ENCODE data around the gene SSU72. TPM values are rescaled to one million over a fixed set of nuclear protein-coding genes. Genes with fewer than 3 reads are reported as not detected.
"Not testable (repeated sequence)": the region's sequence is repeated elsewhere in the genome, so short reads cannot be mapped to it uniquely, and the experiment has no call there.

The SSU72 gene
- polyA plus RNA-seq, 3 donors = 78.5 to 81.6 (median 79.1) TPM

GRCh38 chr1:1597275-1597930, 22.7 kb upstream of the SSU72 start:
- DNase-seq (ENCODE audit: low read depth in 3 of 3, low spot score in 2 of 3) = no peak

DNA sequence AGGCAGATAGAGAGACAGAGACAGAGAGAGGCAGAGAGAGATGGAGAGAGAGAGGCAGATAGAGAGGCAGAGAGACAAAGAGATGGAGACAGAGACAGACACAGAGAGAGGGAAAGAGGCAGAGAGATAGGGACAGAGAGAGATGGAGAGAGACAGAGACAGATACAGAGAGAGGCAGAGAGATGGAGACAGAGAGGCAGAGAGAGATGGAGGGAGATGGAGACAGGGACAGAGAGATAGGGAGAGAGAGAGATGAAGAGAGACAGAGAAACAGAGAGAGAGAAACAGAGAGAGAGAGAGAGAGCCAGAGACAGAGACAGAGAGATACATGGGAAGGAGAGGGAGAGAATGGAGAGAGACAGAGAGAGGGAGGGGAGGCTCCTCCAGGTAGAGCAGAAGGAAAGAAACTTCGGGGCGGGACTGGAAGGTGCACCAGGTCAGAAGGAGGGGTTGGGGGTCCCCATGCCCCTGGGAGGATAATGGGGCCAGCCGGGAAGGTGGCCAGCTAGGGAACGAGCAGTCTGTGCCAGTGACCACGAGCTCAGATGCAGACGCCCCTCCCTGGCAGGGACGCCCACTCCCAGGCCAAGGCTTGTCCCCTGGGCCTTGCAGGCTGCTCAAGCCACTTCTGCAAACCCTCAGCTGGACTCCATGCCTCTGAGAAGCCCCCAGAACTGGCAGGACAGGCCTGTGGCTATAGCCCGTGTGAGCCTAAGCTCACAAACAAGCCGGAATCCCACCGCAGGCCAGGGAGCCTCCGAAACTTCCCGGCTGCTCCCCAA, 22.0 kb upstream of the SSU72 start:
- no peak for DNase-seq (ENCODE audit: low read depth in 3 of 3, low spot score in 2 of 3)

GRCh38 chr1:1595341-1595740, 20.7 kb upstream of the SSU72 start:
- DNase-seq (ENCODE audit: low read depth in 3 of 3, low spot score in 2 of 3) = not testable (repeated sequence)

- DNase-seq (ENCODE audit: low read depth in 3 of 3, low spot score in 2 of 3) = no peak
Observed at GRCh38 chr1:1594602-1595260, 20.1 kb upstream of the SSU72 start.

- no peak for DNase-seq (ENCODE audit: low read depth in 3 of 3, low spot score in 2 of 3)
Observed at GRCh38 chr1:1593834-1594601, 19.4 kb upstream of the SSU72 start.

GRCh38 chr1:1591452-1591851, 16.8 kb upstream of the SSU72 start:
- no peak for DNase-seq (ENCODE audit: low read depth in 3 of 3, low spot score in 2 of 3)

- no peak for DNase-seq (ENCODE audit: low read depth in 3 of 3, low spot score in 2 of 3)
Observed at GRCh38 chr1:1583347-1584010, 8.8 kb upstream of the SSU72 start.

- DNase-seq (ENCODE audit: low read depth in 3 of 3, low spot score in 2 of 3) = no peak
Observed at GRCh38 chr1:1582585-1583346, 8.1 kb upstream of the SSU72 start.

DNA sequence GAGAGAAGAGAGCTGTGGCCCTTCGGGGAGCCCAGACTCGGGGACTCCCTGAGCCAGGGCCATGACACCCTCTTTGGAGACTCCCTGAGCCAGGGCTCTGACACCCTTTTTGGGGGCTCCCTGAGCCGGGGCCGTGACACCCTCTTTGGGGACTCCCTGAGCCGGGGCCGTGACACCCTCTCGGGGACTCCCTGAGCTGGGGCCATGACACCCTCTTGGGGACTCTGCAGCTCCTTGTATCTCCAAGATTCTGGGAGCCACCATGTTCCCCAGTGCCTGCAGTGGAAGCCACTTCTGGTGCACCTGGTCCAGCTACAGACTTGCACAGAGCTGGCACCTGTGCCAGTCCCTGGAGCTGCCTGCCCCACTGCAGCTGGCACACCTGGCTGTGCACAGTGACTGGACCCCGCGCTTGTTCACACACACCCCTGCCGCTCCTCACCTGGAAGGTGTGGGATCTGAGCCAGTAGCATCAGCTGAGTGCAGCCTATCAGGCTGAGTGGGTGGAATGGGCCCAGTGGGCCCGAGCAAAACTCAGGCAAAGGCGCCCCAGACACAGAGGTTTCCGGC, 3.8 kb upstream of the SSU72 start:
- no peak for DNase-seq (ENCODE audit: low read depth in 3 of 3, low spot score in 2 of 3)

GRCh38 chr1:1577367-1578011, 2.8 kb upstream of the SSU72 start:
- no peak for DNase-seq (ENCODE audit: low read depth in 3 of 3, low spot score in 2 of 3)

DNA sequence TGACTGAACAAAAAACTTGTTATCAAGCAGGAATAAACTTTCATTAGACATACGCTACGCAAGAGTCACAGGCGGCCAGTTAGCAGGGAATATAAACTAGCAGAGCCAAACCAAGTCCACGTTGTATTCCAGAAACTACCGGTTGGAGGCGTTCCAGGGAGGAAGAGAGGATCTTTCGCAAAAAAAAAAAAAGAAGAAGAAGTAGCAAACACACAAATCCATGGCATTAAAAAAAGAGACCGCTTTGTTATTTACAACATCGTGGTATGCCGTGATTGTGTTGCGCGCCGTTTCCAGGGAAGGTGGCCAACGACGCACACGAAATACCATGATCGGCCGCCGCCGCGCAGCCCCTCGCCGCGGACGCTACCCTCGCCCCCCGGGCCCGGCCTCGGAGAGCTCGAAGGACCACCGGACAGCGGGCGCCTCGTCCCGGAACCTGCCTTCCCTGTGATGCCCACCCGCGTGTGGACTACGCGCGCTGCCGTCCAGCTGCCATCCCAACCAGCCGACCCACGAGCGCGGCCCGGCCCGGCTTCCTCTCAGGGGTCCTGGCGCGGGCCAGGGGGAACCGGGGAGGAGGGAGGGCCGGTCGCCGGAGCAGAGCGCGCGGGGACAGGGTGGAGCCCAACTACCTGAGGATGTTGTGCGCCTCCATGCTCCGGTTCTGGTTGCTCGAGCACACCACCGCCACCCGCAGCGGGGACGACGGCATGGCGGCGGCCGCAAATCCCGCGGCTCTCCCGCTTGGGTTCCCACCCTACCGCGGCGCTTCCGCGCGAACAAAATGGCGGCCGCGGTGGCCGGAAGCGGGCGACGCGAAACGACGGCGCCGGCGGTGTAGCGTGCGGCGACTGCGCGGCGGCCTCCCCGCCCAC, 581 bp downstream of the SSU72 start:
- DNase-seq (ENCODE audit: low read depth in 3 of 3, low spot score in 2 of 3) = peak in 1 of 3 donors; percentile 49

DNA sequence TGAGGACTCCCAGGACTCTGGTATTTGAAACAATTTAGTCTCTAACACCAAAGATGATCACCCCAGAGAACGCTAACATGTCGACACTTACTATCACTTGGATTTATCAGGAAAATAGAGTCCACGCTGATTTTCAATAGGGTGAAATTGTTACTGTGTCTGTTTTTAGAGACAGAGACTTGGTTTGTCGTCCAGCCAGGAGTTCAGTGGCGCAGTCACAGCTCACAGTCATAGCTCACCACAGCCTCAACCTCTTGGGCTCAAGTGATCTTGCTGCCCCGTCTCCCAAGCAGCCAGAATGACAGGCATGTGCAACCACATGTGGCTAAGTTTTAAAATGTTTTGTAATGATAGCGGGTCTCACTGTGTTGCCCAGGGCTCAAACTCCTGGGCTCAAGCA, 5.3 kb downstream of the SSU72 start:
- no peak for DNase-seq (ENCODE audit: low read depth in 3 of 3, low spot score in 2 of 3)

DNA sequence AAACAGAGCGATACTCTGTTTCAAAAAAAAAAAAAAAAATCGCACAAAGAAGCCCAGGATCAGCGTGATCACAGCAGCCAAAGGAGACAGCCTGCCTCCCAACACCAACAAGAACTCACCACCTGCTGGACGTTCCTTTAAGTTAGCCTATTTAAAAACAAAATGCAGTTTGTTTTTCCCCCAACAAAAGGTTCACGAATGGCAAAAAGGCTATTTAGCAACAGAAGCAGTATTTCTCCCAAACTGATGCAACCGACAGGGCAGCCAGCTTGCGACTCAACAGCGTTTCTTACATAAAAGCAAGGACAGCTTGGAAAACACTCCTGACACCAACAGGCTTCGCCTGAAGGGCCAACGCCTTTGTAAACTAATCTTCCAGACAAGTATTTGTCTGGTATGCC, 6.8 kb downstream of the SSU72 start:
- no peak for DNase-seq (ENCODE audit: low read depth in 3 of 3, low spot score in 2 of 3)

DNA sequence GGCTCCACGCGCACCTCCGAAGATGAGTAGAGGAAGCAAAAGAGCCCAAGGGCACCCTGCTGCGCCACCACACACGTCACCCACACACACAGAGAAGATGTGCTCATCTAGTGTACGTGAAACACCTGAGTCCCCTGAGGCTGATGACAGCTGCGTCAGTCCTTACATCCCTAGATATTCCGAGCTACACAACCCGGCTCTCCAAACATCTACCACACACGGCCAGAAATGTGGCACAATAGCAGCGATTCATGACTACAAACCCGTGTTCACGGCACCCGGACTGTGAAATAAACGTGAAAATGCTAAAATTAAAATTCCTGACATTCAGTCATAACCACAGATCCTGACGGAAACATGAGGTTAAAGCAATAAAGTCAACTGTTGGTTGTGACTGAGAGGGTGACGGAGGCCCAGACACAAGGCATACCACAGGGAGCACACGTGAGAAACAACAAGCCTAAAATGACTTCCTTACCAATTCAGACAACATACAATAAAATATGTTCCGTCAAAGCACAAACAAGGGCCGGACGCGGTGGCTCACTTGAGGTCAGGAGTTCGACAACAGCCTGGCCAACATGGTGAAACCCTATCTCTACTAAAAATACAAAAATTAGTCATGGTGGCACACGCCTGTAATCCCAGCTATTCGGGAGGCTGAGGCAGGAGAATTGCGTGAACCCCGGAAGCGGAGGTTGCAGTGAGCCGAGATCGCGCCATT, 7.3 kb downstream of the SSU72 start:
- no peak for DNase-seq (ENCODE audit: low read depth in 3 of 3, low spot score in 2 of 3)

- DNase-seq (ENCODE audit: low read depth in 3 of 3, low spot score in 2 of 3) = no peak
Observed at GRCh38 chr1:1565340-1565739, 9.3 kb downstream of the SSU72 start.

DNA sequence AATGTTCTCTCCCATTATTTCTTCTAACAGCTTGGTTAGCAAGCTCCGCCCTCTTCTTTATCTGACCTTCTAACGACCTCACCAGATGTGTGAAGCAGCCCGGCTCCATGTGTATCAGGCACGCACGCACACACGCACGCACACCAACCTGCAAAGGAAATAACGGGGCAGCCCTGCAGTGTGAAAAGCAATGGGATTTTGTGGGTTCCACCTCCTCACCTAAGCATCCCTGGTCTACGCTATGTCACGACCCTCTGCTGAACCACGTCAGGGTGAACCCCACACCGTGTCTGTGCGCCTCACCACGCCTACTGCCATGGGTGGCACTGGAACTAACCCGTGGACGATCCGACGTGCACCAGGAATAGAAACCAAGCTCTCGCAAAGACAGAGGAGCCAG, 10.4 kb downstream of the SSU72 start:
- no peak for DNase-seq (ENCODE audit: low read depth in 3 of 3, low spot score in 2 of 3)

- no peak for DNase-seq (ENCODE audit: low read depth in 3 of 3, low spot score in 2 of 3)
Observed at GRCh38 chr1:1563688-1564087, 11.0 kb downstream of the SSU72 start.
